Panc1 (cell line): Measurements from ENCODE around the gene GOLGA8F. TPM values are rescaled to one million over a fixed set of nuclear protein-coding genes. Genes with fewer than 3 reads are reported as not detected.
"Not testable (repeated sequence)": the region's sequence is repeated elsewhere in the genome, so short reads cannot be mapped to it uniquely, and the experiment has no call there.

Experiments
- ATAC-seq: fragments of 200-7000 bp; cut with Tn5 transposase; 2 replicates; pipeline ENCODE4 v1.9.1; 2020; ENCODE audit warnings: mild to moderate bottlenecking, moderate library complexity
- Bru-seq: library from RNA; stranded (reverse); fragments of 400-500 nt; gene quantifications from one replicate; lab custom pipeline; 2021; lab: Mats Ljungman, UMichigan
- BruChase-seq, 2 experiments: library from RNA; stranded (reverse); fragments of 400-500 nt; gene quantifications; one replicate each; lab custom pipeline; 2021; lab: Mats Ljungman, UMichigan
- BruUV-seq: library from RNA; stranded (reverse); fragments of 400-500 nt; replicated peaks from 2 replicates; lab custom pipeline; 2021; lab: Mats Ljungman, UMichigan
- CTCF ChIA-PET: fragments of 300-600 bp; sonication (Branson Sonifier 250); formaldehyde crosslinking; loops from one replicate; lab custom pipeline; 2022; ENCODE audit warnings: antibody characterized with exemption; lab: Charles Lee
- POLR2A ChIA-PET: fragments of 300-600 bp; sonication (Branson Sonifier 250); formaldehyde crosslinking; loops from one replicate; lab custom pipeline; 2022; ENCODE audit warnings: antibody characterized with exemption; lab: Charles Lee
- DNase-seq: peaks from one replicate; pipeline ENCODE4 v3.0.0-alpha.2; 2010; ENCODE audit warnings: low read depth, low spot score
- H3K27ac ChIP-seq: 2 replicates; pipeline ENCODE4 v1.5.1; 2011; ENCODE audit warnings: mild to moderate bottlenecking, low read length, inconsistent platforms
- H3K27me3 ChIP-seq: fragments of 200-500 bp; sonication (Bioruptor generic); 2 replicates; pipeline ENCODE4 v1.6.0; 2014; ENCODE audit warnings: low read length, inconsistent platforms; ENCODE audit not compliant: control insufficient read depth, insufficient read depth
- H3K36me3 ChIP-seq: fragments of 200-500 bp; sonication (Bioruptor generic); 2 replicates; pipeline ENCODE4 v1.5.1; 2014; ENCODE audit warnings: inconsistent platforms, mild to moderate bottlenecking, low read length, moderate library complexity; ENCODE audit not compliant: control insufficient read depth, insufficient read depth
- H3K4me1 ChIP-seq: 2 replicates; pipeline ENCODE4 v1.5.1; 2011; ENCODE audit warnings: inconsistent platforms, mild to moderate bottlenecking, low read length, moderate library complexity; ENCODE audit not compliant: control insufficient read depth, insufficient read depth
- H3K4me3 ChIP-seq, 2 experiments: 2 replicates each; pipeline ENCODE4 v1.5.1; 2011 to 2012; ENCODE audit warnings: low read depth in 2 of 2, low read length in 2 of 2, mild to moderate bottlenecking in 2 of 2, inconsistent platforms in 1 of 2, moderate library complexity in 1 of 2
- H3K9me3 ChIP-seq: fragments of 200-500 bp; sonication (Bioruptor generic); 2 replicates; pipeline ENCODE4 v1.5.1; 2014; ENCODE audit warnings: low read depth, mild to moderate bottlenecking, inconsistent platforms, low read length, moderate library complexity; ENCODE audit not compliant: control insufficient read depth, insufficient read depth
- in situ Hi-C: cut with HindIII; loops from 2 replicates; pipeline ENCODE4 v1.10.0; 2016; ENCODE audit warnings: low sequenced_read_pairs, low pct_unique_long_range_greater_than_20kb
- intact Hi-C: fragments of 100-400 bp; cut with micrococcal nuclease; formaldehyde crosslinking; loops from one replicate; pipeline ENCODE4 v1.10.0; 2022; ENCODE audit not compliant: unreplicated experiment
- long read RNA-seq: library from polyadenylated mRNA; unstranded; transcript quantifications from one replicate; pipeline ENCODE4 v2.0.0, GENCODE V29; 2021; ENCODE audit not compliant: unreplicated experiment
- polyA plus RNA-seq: library from polyadenylated mRNA; unstranded; fragments of >200 nt; gene quantifications from one replicate; pipeline ENCODE4 v1.2.1, GENCODE V29; 2012; ENCODE audit warnings: missing spikeins; ENCODE audit not compliant: insufficient read length
- total RNA-seq: library from RNA; stranded (reverse); gene quantifications from one replicate; pipeline ENCODE4 v1.2.1, GENCODE V29; 2021; ENCODE audit not compliant: unreplicated experiment

Gene GOLGA8F
- not detected for total RNA-seq
- not detected for polyA plus RNA-seq
- Bru-seq, nascent RNA, result not detected
- BruChase-seq, experiment 1, labeled RNA remaining after a 2-hour chase, result not detected
- BruChase-seq, experiment 2, labeled RNA remaining after a 6-hour chase, result not detected
- long read RNA-seq, result 0 reads

- H3K27ac ChIP-seq, CTCF ChIA-PET, H3K4me3 ChIP-seq, in situ Hi-C loops, H3K4me1 ChIP-seq, intact Hi-C loops, H3K27me3 ChIP-seq, H3K9me3 ChIP-seq, H3K36me3 ChIP-seq, POLR2A ChIA-PET, BruUV-seq, ATAC-seq, DNase-seq: not testable (repeated sequence)
Measured at GRCh38 chr15:28378364-28378763, at the start of gene GOLGA8F. Gene GOLGA8F, plus strand, starts transcription at chr15:28378664. Its CDS starts 98 bp downstream, at chr15:28378762.

GRCh38 chr15:28357984-28358383 lies 20.5 kb upstream of the GOLGA8F start, which contains the start of gene GOLGA6L24:
Gene GOLGA6L24, minus strand, starts transcription at chr15:28358084. Its CDS starts 61 bp downstream, at chr15:28358023.
- H3K27ac ChIP-seq, CTCF ChIA-PET, H3K4me1 ChIP-seq, in situ Hi-C loops, DNase-seq, H3K27me3 ChIP-seq, H3K4me3 ChIP-seq, POLR2A ChIA-PET, intact Hi-C loops, H3K36me3 ChIP-seq, BruUV-seq, H3K9me3 ChIP-seq, ATAC-seq: not testable (repeated sequence)

- POLR2A ChIA-PET, BruUV-seq, H3K4me1 ChIP-seq, H3K4me3 ChIP-seq, H3K27me3 ChIP-seq, DNase-seq, CTCF ChIA-PET, H3K27ac ChIP-seq, in situ Hi-C loops, intact Hi-C loops, H3K36me3 ChIP-seq, ATAC-seq, H3K9me3 ChIP-seq: not testable (repeated sequence)
Measured at GRCh38 chr15:28365502-28365901, 13.0 kb upstream of the GOLGA8F start.

- H3K9me3 ChIP-seq, CTCF ChIA-PET, DNase-seq, H3K4me3 ChIP-seq, ATAC-seq, H3K4me1 ChIP-seq, intact Hi-C loops, BruUV-seq, POLR2A ChIA-PET, H3K27ac ChIP-seq, H3K27me3 ChIP-seq, H3K36me3 ChIP-seq, in situ Hi-C loops: not testable (repeated sequence)
Measured at GRCh38 chr15:28380053-28380452, 1.6 kb downstream of the GOLGA8F start.

GRCh38 chr15:28396022-28396421 lies 17.6 kb downstream of the GOLGA8F start:
- H3K4me1 ChIP-seq, POLR2A ChIA-PET, H3K4me3 ChIP-seq, CTCF ChIA-PET, H3K27ac ChIP-seq, H3K36me3 ChIP-seq, H3K27me3 ChIP-seq, intact Hi-C loops, H3K9me3 ChIP-seq, BruUV-seq, in situ Hi-C loops, DNase-seq: not testable (repeated sequence)
- ATAC-seq, result 0 out of 2 replicates have a peak, but pooled peaks have one; percentile 48

GRCh38 chr15:28402774-28403435 lies 24.4 kb downstream of the GOLGA8F start:
- H3K4me1 ChIP-seq, in situ Hi-C loops, H3K27me3 ChIP-seq, H3K36me3 ChIP-seq, H3K27ac ChIP-seq, CTCF ChIA-PET, BruUV-seq, POLR2A ChIA-PET, H3K9me3 ChIP-seq, intact Hi-C loops, ATAC-seq, DNase-seq, H3K4me3 ChIP-seq: not testable (repeated sequence)

GRCh38 chr15:28420470-28420869 lies 42.0 kb downstream of the GOLGA8F start:
- BruUV-seq, CTCF ChIA-PET, intact Hi-C loops: not testable (repeated sequence)

More at GRCh38 chr15:28420470-28420869, 42.0 kb downstream of the GOLGA8F start:
- in situ Hi-C loops, DNase-seq, H3K27ac ChIP-seq, ATAC-seq, POLR2A ChIA-PET, H3K4me1 ChIP-seq, H3K9me3 ChIP-seq, H3K27me3 ChIP-seq, H3K4me3 ChIP-seq, H3K36me3 ChIP-seq: not testable (repeated sequence)
